Gastroesophageal sphincter (tissue), 4 donors: ENCODE data around the gene FAM149B1. TPM values are rescaled to one million over a fixed set of nuclear protein-coding genes. Genes with fewer than 3 reads are reported as not detected.
"Not testable (repeated sequence)": the region's sequence is repeated elsewhere in the genome, so short reads cannot be mapped to it uniquely, and the experiment has no call there.

ENCODE experiments used
- ATAC-seq: fragments of 150-250 bp; one replicate; pipeline ENCODE4 v1.9.1; 2016; ENCODE audit warnings: mild to moderate bottlenecking, moderate library complexity
- H3K27ac ChIP-seq, 4 donors: fragments of 200-600 bp; sonication (generic) in 3 of 4; 1 replicate in 3 of 4; 2 replicates in 1 of 4; pipeline ENCODE4 v1.5.1; 2016 to 2019
- H3K27me3 ChIP-seq: fragments of 200-600 bp; sonication (generic); one replicate; pipeline ENCODE4 v1.5.1; 2019
- H3K36me3 ChIP-seq, 2 donors: fragments of 200-600 bp; sonication (generic); one replicate each; pipeline ENCODE4 v1.5.1; 2019; ENCODE audit warnings: control low read depth in 1 of 2
- H3K4me1 ChIP-seq, 3 donors: fragments of 200-600 bp; sonication (generic); 1 replicate in 2 of 3; 2 replicates in 1 of 3; pipeline ENCODE4 v1.5.1; 2016 to 2019; ENCODE audit warnings: control low read depth in 2 of 3
- H3K4me3 ChIP-seq, 2 donors: fragments of 200-600 bp; sonication (generic); one replicate each; pipeline ENCODE4 v1.5.1; 2019; ENCODE audit warnings: mild to moderate bottlenecking in 1 of 2, moderate library complexity in 1 of 2
- H3K9me3 ChIP-seq, 3 donors: fragments of 200-600 bp; sonication (generic); one replicate each; pipeline ENCODE4 v1.5.1; 2017 to 2019; ENCODE audit warnings: control low read depth in 2 of 3
- EP300 ChIP-seq: sonication (generic); formaldehyde crosslinking; IDR thresholded peaks from one replicate; pipeline ENCODE4 v1.6.1; 2017; ENCODE audit warnings: antibody characterized with exemption, mild to moderate bottlenecking
- POLR2A ChIP-seq, 2 donors: fragments of 450-650 bp; IDR thresholded peaks; one replicate each; pipeline ENCODE4 v1.6.1; 2017; ENCODE audit warnings: antibody characterized with exemption in 2 of 2, mild to moderate bottlenecking in 2 of 2, moderate library complexity in 1 of 2
- POLR2AphosphoS5 ChIP-seq: sonication (generic); formaldehyde crosslinking; IDR thresholded peaks from one replicate; pipeline ENCODE4 v1.6.1; 2017; ENCODE audit warnings: antibody characterized with exemption
- WGBS, 2 donors: methylation state at CpG; one replicate each; pipeline ENCODE4 v1.1.5; 2018; ENCODE audit warnings: low coverage in 1 of 2; 5-methylcytosine and 5-hydroxymethylcytosine counted together
- total RNA-seq, 4 donors: library from RNA; depleted of rRNA; stranded (reverse); fragments of >200 nt; gene quantifications; one replicate each; pipeline ENCODE4 v1.1.0, GENCODE V29; 2016
- TF ChIP-seq, protein P1 (sequence below), 4 experiments: fragments of 200-600 bp in 2 of 4; fragments of 450-650 bp in 2 of 4; sonication (generic) in 1 of 4; IDR thresholded peaks; one replicate each; pipeline ENCODE4 v1.5.1; 2017 to 2019; ENCODE audit warnings: antibody characterized with exemption in 4 of 4, mild to moderate bottlenecking in 2 of 4, moderate library complexity in 2 of 4

Gene FAM149B1
- total RNA-seq, 4 donors from 2014 or later, result 10.9 to 16.2 (median 15.2) TPM

- no peak overlapping the region for H3K4me3 ChIP-seq
- no peaks in the 10 kb centered on the region for H3K4me1 ChIP-seq
- no peak for ATAC-seq
- peaks cover 9 to 97% of the 10 kb centered on the region in 2 donors for H3K36me3 ChIP-seq
- TF ChIP-seq POLR2A (IDR thresholded peaks at IDR 0.05) (no peak), POLR2AphosphoS5 (no peak), EP300 (no peak)
- TF ChIP-seq, protein P1, sequence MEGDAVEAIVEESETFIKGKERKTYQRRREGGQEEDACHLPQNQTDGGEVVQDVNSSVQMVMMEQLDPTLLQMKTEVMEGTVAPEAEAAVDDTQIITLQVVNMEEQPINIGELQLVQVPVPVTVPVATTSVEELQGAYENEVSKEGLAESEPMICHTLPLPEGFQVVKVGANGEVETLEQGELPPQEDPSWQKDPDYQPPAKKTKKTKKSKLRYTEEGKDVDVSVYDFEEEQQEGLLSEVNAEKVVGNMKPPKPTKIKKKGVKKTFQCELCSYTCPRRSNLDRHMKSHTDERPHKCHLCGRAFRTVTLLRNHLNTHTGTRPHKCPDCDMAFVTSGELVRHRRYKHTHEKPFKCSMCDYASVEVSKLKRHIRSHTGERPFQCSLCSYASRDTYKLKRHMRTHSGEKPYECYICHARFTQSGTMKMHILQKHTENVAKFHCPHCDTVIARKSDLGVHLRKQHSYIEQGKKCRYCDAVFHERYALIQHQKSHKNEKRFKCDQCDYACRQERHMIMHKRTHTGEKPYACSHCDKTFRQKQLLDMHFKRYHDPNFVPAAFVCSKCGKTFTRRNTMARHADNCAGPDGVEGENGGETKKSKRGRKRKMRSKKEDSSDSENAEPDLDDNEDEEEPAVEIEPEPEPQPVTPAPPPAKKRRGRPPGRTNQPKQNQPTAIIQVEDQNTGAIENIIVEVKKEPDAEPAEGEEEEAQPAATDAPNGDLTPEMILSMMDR (IDR thresholded peaks at IDR 0.05), result no peak
- 94 to 100% methylated on average over 2 of the region's 2 CpGs for WGBS, 2 donors
- H3K27ac ChIP-seq, result no peak overlapping the region
- no peaks in the 10 kb centered on the region for H3K27me3 ChIP-seq
- H3K9me3 ChIP-seq, result no peaks in the 10 kb centered on the region
Measured at GRCh38 chr10:73131913-73132686, 35.8 kb upstream of the FAM149B1 start.

DNA sequence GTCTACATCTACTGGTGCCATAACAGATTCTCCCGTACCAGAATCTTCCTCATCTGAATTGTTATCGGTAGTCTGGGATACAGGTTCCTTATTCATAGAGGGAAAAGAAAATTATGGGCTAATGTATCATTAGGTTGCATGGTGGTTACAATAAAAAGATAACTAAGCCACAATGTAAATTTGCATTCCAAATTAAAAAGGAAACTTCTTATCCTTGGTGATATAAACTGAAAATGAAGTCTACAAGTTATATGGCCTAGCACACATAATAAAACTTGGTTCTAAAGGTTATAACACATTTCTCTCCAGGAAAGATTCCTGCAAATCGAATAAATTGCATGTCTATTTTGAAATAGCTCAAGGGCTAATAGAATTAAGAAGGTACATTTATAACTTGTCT, 33.2 kb upstream of the FAM149B1 start:
- no peak overlapping the region for H3K4me3 ChIP-seq
- no peaks in the 10 kb centered on the region for H3K27me3 ChIP-seq
- peaks cover 17 to 98% of the 10 kb centered on the region in 2 donors for H3K36me3 ChIP-seq
- TF ChIP-seq, protein P1 (IDR thresholded peaks at IDR 0.05), result no peak
- TF ChIP-seq POLR2A (IDR thresholded peaks at IDR 0.05), result no peak
- TF ChIP-seq EP300, result no peak
- no peak for TF ChIP-seq POLR2AphosphoS5
- no peak for ATAC-seq
- no peaks in the 10 kb centered on the region for H3K4me1 ChIP-seq
- no peak overlapping the region for H3K27ac ChIP-seq
- no peaks in the 10 kb centered on the region for H3K9me3 ChIP-seq
- 87 to 100% methylated on average over 3 of the region's 3 CpGs for WGBS, 2 donors

GRCh38 chr10:73136627-73137026, 31.3 kb upstream of the FAM149B1 start:
- H3K27ac ChIP-seq, result no peak overlapping the region
- no peaks in the 10 kb centered on the region for H3K27me3 ChIP-seq
- H3K4me1 ChIP-seq, result no peaks in the 10 kb centered on the region
- H3K4me3 ChIP-seq, result no peak overlapping the region
- TF ChIP-seq POLR2A (IDR thresholded peaks at IDR 0.05) (no peak), POLR2AphosphoS5 (no peak), EP300 (no peak)
- TF ChIP-seq, protein P1 (IDR thresholded peaks at IDR 0.05), result no peak
- no peaks in the 10 kb centered on the region for H3K9me3 ChIP-seq
- WGBS, 2 donors, result 61 to 85% methylated on average over 2 of the region's 2 CpGs
- ATAC-seq, result no peak
- peaks cover 14 to 100% of the 10 kb centered on the region in 2 donors for H3K36me3 ChIP-seq

DNA sequence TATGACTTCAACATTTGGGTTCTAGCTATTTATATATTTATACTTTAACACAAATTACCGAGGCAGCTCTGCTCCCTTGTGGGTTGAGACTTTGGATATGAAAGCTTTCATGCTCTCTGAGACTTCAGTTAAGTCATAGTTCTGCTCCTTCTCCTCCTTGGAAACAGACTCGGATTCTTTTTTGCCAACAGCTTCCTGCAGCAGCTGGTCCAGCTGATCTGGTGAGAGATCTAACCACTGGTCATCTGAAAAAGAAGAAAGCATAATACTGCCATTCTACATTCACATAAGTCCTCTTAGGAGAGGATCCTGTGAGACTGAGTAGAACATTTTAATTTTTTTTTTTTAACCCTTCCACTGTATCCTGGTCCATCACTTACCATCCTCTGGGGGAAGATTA, 28.7 kb upstream of the FAM149B1 start:
- no peaks in the 10 kb centered on the region for H3K27me3 ChIP-seq
- H3K4me1 ChIP-seq, result no peaks in the 10 kb centered on the region
- no peak overlapping the region for H3K4me3 ChIP-seq
- TF ChIP-seq EP300, result no peak
- TF ChIP-seq POLR2A (IDR thresholded peaks at IDR 0.05), result no peak
- no peak for TF ChIP-seq POLR2AphosphoS5
- TF ChIP-seq, protein P1 (IDR thresholded peaks at IDR 0.05), result no peak
- H3K27ac ChIP-seq, result no peak overlapping the region
- ATAC-seq, result no peak
- WGBS, 2 donors, result 44 to 74% methylated on average over 2 of the region's 2 CpGs
- H3K9me3 ChIP-seq, result no peaks in the 10 kb centered on the region
- H3K36me3 ChIP-seq, result peaks cover 9 to 100% of the 10 kb centered on the region in 2 donors

DNA sequence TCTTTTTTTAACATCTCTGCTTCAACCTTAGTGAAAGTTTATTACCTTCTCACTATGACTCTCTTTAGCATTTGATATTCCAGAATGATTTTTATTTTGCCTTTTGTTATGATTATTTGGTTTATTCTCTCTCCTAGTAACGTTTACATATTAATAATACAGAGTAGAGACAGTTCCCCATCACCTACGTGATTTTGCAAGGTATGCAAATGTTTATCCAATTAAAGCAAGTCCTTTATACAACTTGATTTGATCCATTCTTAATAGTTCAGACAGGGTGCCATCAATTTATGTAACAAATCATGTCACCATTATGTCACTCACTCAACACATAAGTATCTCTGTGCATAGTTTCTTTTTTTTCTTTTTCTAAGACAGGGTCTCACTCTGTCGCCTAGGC, 26.3 kb upstream of the FAM149B1 start:
- no peaks in the 10 kb centered on the region for H3K4me1 ChIP-seq
- 83% methylated on average over 3 of the region's 3 CpGs for WGBS, 2 donors
- no peak overlapping the region for H3K27ac ChIP-seq
- no peak for ATAC-seq
- H3K9me3 ChIP-seq, result no peaks in the 10 kb centered on the region
- H3K36me3 ChIP-seq, result peaks cover 8 to 100% of the 10 kb centered on the region in 2 donors
- H3K27me3 ChIP-seq, result no peaks in the 10 kb centered on the region
- TF ChIP-seq, protein P1 (IDR thresholded peaks at IDR 0.05), result no peak
- no peak for TF ChIP-seq POLR2AphosphoS5
- TF ChIP-seq POLR2A (IDR thresholded peaks at IDR 0.05), result no peak
- no peak for TF ChIP-seq EP300
- no peak overlapping the region for H3K4me3 ChIP-seq

- H3K27ac ChIP-seq, ATAC-seq, H3K4me3 ChIP-seq, H3K4me1 ChIP-seq, H3K27me3 ChIP-seq, H3K9me3 ChIP-seq: not testable (repeated sequence)
- whole genome bisulfite sequencing, 2 donors, result 100% methylated on average over 1 to 2 of the region's 8 CpGs
- peaks cover 0 to 97% of the 10 kb centered on the region in 2 donors for H3K36me3 ChIP-seq
Measured at GRCh38 chr10:73150633-73151413, 17.1 kb upstream of the FAM149B1 start.
